RWPE2 (cell line): ENCODE measurements around the gene ANKRD13D.

Experiments
- ATAC-seq: fragments of 200-7000 bp; cut with Tn5 transposase; 3 replicates; pipeline ENCODE4 v1.9.1; 2021; ENCODE audit warnings: low read depth
- DNase-seq: peaks from one replicate; pipeline ENCODE4 v3.0.0-alpha.2; 2020; ENCODE audit warnings: low spot score
- H3K27ac ChIP-seq: fragments of 450-650 bp; 2 replicates; pipeline ENCODE4 v1.5.1; 2017; ENCODE audit warnings: mild to moderate bottlenecking; ENCODE audit not compliant: poor library complexity, severe bottlenecking
- H3K27me3 ChIP-seq: fragments of 250-450 bp; sonication (Bioruptor Pico); 2 replicates; pipeline ENCODE4 v1.5.1; 2021; ENCODE audit warnings: mild to moderate bottlenecking, moderate library complexity; ENCODE audit not compliant: insufficient read depth, poor library complexity, severe bottlenecking
- H3K36me3 ChIP-seq: fragments of 250-450 bp; sonication (Bioruptor Pico); 2 replicates; pipeline ENCODE4 v1.5.1; 2020; ENCODE audit warnings: low read depth, mild to moderate bottlenecking, moderate library complexity
- H3K4me1 ChIP-seq: fragments of 250-450 bp; sonication (Bioruptor Pico); 2 replicates; pipeline ENCODE4 v1.5.1; 2021; ENCODE audit warnings: mild to moderate bottlenecking, moderate library complexity; ENCODE audit not compliant: insufficient read depth, poor library complexity, severe bottlenecking
- H3K4me3 ChIP-seq: fragments of 250-450 bp; sonication (Bioruptor Pico); 2 replicates; pipeline ENCODE4 v1.5.1; 2021; ENCODE audit warnings: mild to moderate bottlenecking, moderate library complexity; ENCODE audit not compliant: severe bottlenecking
- H3K9me3 ChIP-seq: fragments of 250-450 bp; sonication (Bioruptor Pico); 2 replicates; pipeline ENCODE4 v1.5.1; 2021; ENCODE audit warnings: mild to moderate bottlenecking, moderate library complexity; ENCODE audit not compliant: severe bottlenecking
- TF ChIP-seq, protein P1 (sequence below): fragments of 450-650 bp; IDR thresholded peaks from one replicate; pipeline ENCODE4 v1.5.1; 2017; ENCODE audit warnings: mild to moderate bottlenecking, moderate library complexity; ENCODE audit not compliant: poor library complexity, severe bottlenecking

ANKRD13D gene

DNA sequence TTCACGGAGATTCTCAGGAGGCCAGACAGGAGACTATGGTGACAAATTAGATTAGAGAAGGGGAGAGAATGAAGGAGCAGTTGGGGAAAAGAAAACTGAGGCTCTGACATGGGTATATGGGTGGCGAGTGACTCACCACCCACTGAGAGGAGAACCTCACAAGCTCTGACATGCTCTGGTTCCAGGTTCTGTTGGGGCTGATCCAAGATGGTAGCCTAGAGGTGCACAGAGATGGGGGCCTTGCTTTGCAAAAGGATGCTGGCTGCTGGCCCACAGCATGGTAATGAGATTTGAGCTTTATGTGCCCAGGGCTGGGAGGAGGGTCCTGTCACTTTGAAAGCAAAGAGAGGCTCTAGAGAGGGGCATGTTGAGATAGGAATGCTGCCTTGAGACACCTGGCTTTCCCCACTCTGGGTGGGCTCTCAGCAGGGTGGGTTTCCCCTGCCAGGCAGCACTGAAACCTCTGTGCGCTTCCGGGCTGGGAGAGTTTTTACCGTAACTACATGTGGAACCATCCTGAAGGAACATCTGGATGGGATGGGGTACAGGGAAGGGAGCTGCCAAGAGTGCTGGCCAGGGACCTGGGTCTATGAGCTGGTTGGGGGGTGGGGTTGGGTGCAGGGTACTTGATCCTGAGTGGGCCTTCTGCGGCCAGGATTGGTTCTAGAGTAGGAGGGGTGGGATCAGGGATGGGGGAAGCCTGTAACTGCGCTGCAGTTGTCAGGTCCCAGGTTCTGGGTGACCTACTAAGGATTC lies 24.0 kb upstream of the ANKRD13D start:
- H3K36me3 ChIP-seq, result peaks cover 21% of the 10 kb centered on the region
- no peak for ATAC-seq
- no peak overlapping the region for H3K4me3 ChIP-seq
- DNase-seq, result peak; percentile 42
- no peak overlapping the region for H3K27ac ChIP-seq
- TF ChIP-seq, protein P1, sequence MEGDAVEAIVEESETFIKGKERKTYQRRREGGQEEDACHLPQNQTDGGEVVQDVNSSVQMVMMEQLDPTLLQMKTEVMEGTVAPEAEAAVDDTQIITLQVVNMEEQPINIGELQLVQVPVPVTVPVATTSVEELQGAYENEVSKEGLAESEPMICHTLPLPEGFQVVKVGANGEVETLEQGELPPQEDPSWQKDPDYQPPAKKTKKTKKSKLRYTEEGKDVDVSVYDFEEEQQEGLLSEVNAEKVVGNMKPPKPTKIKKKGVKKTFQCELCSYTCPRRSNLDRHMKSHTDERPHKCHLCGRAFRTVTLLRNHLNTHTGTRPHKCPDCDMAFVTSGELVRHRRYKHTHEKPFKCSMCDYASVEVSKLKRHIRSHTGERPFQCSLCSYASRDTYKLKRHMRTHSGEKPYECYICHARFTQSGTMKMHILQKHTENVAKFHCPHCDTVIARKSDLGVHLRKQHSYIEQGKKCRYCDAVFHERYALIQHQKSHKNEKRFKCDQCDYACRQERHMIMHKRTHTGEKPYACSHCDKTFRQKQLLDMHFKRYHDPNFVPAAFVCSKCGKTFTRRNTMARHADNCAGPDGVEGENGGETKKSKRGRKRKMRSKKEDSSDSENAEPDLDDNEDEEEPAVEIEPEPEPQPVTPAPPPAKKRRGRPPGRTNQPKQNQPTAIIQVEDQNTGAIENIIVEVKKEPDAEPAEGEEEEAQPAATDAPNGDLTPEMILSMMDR, result no peak
- peaks cover 40% of the 10 kb centered on the region for H3K4me1 ChIP-seq
- no peaks in the 10 kb centered on the region for H3K27me3 ChIP-seq
- no peaks in the 10 kb centered on the region for H3K9me3 ChIP-seq

DNA sequence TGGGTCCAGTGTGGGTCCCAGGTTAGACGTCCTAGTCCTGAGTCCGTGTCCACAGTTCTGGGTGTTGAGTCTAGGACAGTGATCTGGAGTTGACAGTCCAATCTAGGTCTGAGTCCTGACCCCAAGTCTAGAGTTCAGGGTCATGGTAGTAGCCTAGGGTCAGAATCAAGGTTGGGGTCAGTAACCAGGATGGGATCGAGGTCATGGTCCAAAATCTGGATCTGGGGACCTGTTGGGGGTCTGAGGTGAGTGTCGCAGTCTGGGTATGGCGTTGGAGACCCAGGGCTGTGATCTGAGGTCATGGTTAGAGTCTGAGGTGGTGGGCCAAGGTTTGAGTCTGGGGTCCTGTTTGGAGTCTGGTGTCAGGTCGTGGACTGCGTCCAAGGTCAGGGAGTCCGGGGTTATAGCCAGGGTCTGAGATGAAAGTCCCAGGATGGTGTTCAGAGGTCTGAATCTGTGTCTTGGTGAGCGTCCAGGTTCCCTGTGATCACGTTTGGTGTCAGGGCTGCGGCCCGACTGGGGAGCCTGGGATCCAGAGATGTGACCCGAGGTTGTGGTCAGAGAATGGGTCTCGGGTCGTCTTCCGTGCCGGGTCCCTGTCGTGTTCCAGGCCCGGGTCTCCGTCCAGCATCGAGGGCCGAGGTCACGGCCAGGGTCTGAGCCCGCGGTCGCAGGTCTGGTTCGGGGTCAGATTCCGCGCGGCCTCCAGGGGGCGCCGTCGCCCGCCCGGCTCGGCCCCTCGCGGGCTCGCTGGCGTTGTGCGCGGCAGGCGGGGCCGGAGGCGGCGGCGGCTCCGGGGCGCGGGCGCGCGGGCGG lies 23.3 kb upstream of the ANKRD13D start:
- peak; percentile 14; the same call in 1 of the 3 replicates for ATAC-seq
- Histone ChIP-seq H3K9me3 (no peaks in the 10 kb centered on the region), H3K4me1 (peaks cover 44% of the 10 kb centered on the region), H3K36me3 (peaks cover 21% of the 10 kb centered on the region), H3K27me3 (no peaks in the 10 kb centered on the region), H3K4me3 (peak overlapping the region; percentile 97), H3K27ac (no peak overlapping the region)
- DNase-seq, result peak; percentile 47
- TF ChIP-seq, protein P1, result peak; percentile 81

DNA sequence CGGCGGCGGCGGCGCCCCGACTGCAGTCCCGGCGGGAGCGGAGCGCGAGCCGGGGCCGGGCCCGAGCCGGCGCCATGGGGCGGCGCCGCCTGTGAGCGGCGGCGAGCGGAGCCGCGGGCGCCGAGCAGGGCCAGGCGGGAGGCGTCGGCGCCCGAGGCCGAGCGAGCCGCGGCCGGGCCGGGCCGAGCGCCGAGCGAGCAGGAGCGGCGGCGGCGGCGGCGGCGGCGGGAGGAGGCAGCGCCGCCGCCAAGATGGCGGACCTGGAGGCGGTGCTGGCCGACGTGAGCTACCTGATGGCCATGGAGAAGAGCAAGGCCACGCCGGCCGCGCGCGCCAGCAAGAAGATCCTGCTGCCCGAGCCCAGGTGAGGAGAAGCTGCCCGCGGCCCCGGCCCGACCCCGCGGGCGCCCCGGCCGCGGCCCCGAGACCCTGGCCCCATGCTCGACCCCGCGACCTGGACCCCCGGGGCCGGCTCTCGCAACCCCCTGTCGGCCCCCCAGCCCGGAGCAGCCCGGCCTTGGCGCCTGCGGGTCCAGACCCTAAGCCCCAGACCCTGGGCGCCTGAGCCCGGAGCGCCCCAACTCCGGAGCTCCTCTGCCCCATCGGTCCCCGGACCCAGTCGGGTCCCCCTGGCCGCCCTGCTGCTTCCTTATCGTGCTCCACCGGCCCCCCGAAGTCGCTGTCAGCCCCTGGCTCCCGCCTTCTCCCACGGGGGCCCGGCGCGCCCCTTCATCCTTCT lies 22.5 kb upstream of the ANKRD13D start, which contains the start of gene GRK2:
GRK2 (plus strand) TSS at position 25 of the 739 bp plus-strand sequence; CDS start at position 252, 227 bp downstream.
- TF ChIP-seq, protein P1, result peak; percentile 1
- peak within 1 kb of the TSS; percentile 97 for H3K4me3 ChIP-seq
- peaks cover 24% of the 10 kb centered on the region for H3K36me3 ChIP-seq
- no peaks in the 10 kb centered on the region for H3K9me3 ChIP-seq
- DNase-seq, result no peak
- 0 out of 3 replicates have a peak, but pooled peaks have one; percentile 6 for ATAC-seq
- peaks cover 44% of the 10 kb centered on the region for H3K4me1 ChIP-seq
- H3K27ac ChIP-seq, result peak within 1 kb of the TSS; percentile 83
- H3K27me3 ChIP-seq, result no peaks in the 10 kb centered on the region

DNA sequence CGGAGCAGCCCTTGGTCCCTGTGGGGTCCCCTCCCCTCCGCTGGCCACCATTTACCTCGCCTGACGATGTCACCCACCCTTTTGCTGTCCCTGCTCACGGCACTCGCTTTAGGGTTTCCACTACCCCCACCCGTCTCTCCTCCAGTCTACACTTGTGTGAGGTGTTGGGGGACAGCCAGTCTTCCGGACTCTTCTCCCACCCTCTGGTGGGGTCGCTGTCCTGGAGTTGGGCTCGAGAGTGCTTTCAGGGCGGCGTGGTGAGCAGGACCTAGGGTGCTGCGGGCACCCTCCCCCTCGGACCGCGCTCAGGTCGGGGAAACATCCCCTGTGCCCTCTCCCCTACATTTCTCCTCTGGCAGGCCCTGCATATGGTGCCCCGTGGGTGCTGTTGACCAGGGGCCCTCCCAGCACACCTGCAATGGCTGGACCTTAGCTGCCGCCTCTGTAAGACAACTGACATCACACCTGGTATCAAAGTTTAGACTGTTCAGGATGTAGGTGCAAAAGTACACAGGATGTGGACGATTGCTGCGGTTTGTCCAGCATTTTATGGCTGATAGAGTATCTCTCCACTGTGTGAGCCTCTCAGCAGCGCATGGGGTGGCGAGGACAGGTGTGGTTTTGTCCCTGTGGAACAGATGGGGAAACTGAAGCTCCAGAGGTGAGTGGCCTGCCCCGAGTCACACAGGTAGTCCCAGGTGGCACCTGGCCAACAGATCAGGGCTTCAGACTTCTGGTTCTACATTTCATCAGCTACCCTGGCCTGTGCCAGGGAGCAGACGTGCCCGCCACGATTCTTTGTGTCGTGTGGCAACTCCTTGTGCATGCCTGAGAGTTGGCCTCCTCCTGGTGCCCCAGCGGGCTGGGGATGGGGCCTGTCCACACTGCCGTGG lies 21.7 kb upstream of the ANKRD13D start:
- Histone ChIP-seq H3K4me1 (peaks cover 44% of the 10 kb centered on the region), H3K36me3 (peaks cover 24% of the 10 kb centered on the region), H3K27me3 (no peaks in the 10 kb centered on the region), H3K9me3 (no peaks in the 10 kb centered on the region), H3K27ac (peak overlapping the region; percentile 83), H3K4me3 (peak overlapping the region; percentile 97)
- ATAC-seq (peak; percentile 14), DNase-seq (no peak)
- TF ChIP-seq, protein P1, result no peak
